ENCODE results near the gene TBX10. TPM values are rescaled to one million over a fixed set of nuclear protein-coding genes. Genes with fewer than 3 reads are reported as not detected.

TBX10 gene
- total RNA-seq, 1 experiment from 2014 or later, result not detected

- no TSS peak for BruUV-seq (replicated peaks)
- Mint-ChIP-seq H3K27me3 (ENCODE audit: unreplicated experiment) (no peaks in the 10 kb centered on the region), H3K36me3 (ENCODE audit: insufficient read depth, unreplicated experiment) (peaks cover 35% of the 10 kb centered on the region), H3K4me3 (ENCODE audit: low read depth, unreplicated experiment) (no peak overlapping the region), H3K4me1 (ENCODE audit: low read depth, unreplicated experiment) (peaks cover 16% of the 10 kb centered on the region), H3K9me3 (ENCODE audit: low read depth, unreplicated experiment) (no peaks in the 10 kb centered on the region), H3K27ac (ENCODE audit: unreplicated experiment) (no peak overlapping the region)
- CTCF ChIA-PET, result interaction anchor here (1.5 to 1.8 kb wide), 2 partner anchors 15 to 17 kb away, joined by 6 to 17 read pairs; partner anchors contain the start of gene NUDT8
- no peak for DNase-seq
- intact Hi-C loops (cut with micrococcal nuclease; ENCODE audit: unreplicated experiment), result no loop called here
- TF ChIP-seq CTCF (IDR thresholded peaks at IDR 0.05; ENCODE audit: unreplicated experiment), result no peak
Observed at GRCh38 chr11:67613313-67613959, 26.1 kb downstream of the TBX10 start.

GRCh38 chr11:67612751-67613150 is 26.8 kb downstream of the TBX10 start:
- no peak overlapping the region for H3K27ac Mint-ChIP-seq (ENCODE audit: unreplicated experiment)
- BruUV-seq (replicated peaks), result no TSS peak
- no peak for DNase-seq
- intact Hi-C loops (cut with micrococcal nuclease; ENCODE audit: unreplicated experiment), result no loop called here
- CTCF ChIA-PET, result interaction anchor here (0.8 kb wide), 1 partner anchor 16 kb away, joined by 3 read pairs; the partner anchor contains the start of gene NUDT8
- H3K4me3 Mint-ChIP-seq (ENCODE audit: low read depth, unreplicated experiment), result no peak overlapping the region
- peaks cover 38% of the 10 kb centered on the region for H3K36me3 Mint-ChIP-seq (ENCODE audit: insufficient read depth, unreplicated experiment)
- no peaks in the 10 kb centered on the region for H3K9me3 Mint-ChIP-seq (ENCODE audit: low read depth, unreplicated experiment)
- H3K27me3 Mint-ChIP-seq (ENCODE audit: unreplicated experiment), result no peaks in the 10 kb centered on the region
- no peak for TF ChIP-seq CTCF (IDR thresholded peaks at IDR 0.05; ENCODE audit: unreplicated experiment)
- H3K4me1 Mint-ChIP-seq (ENCODE audit: low read depth, unreplicated experiment), result peaks cover 16% of the 10 kb centered on the region

GRCh38 chr11:67611704-67612587 is 27.6 kb downstream of the TBX10 start:
- intact Hi-C loops (cut with micrococcal nuclease; ENCODE audit: unreplicated experiment), result no loop called here
- CTCF ChIA-PET, result interaction anchor here (0.5 to 0.8 kb wide), 2 partner anchors 17 to 97 kb away, joined by 3 read pairs; partner anchors contain the start of gene NUDT8
- peaks cover 46% of the 10 kb centered on the region for H3K36me3 Mint-ChIP-seq (ENCODE audit: insufficient read depth, unreplicated experiment)
- DNase-seq, result no peak
- TF ChIP-seq CTCF (IDR thresholded peaks at IDR 0.05; ENCODE audit: unreplicated experiment), result no peak
- peaks cover 11% of the 10 kb centered on the region for H3K4me1 Mint-ChIP-seq (ENCODE audit: low read depth, unreplicated experiment)
- H3K4me3 Mint-ChIP-seq (ENCODE audit: low read depth, unreplicated experiment), result no peak overlapping the region
- no peak overlapping the region for H3K27ac Mint-ChIP-seq (ENCODE audit: unreplicated experiment)
- H3K9me3 Mint-ChIP-seq (ENCODE audit: low read depth, unreplicated experiment), result no peaks in the 10 kb centered on the region
- H3K27me3 Mint-ChIP-seq (ENCODE audit: unreplicated experiment), result no peaks in the 10 kb centered on the region
- no TSS peak for BruUV-seq (replicated peaks)

GRCh38 chr11:67611165-67611564 is 28.4 kb downstream of the TBX10 start:
- CTCF ChIA-PET, result interaction anchor here (0.5 kb wide), 1 partner anchor 98 kb away, joined by 3 read pairs; no protein-coding TSS in a partner anchor
- Mint-ChIP-seq H3K9me3 (ENCODE audit: low read depth, unreplicated experiment) (no peaks in the 10 kb centered on the region), H3K4me1 (ENCODE audit: low read depth, unreplicated experiment) (peaks cover 9% of the 10 kb centered on the region), H3K27ac (ENCODE audit: unreplicated experiment) (no peak overlapping the region), H3K36me3 (ENCODE audit: insufficient read depth, unreplicated experiment) (peaks cover 51% of the 10 kb centered on the region), H3K4me3 (ENCODE audit: low read depth, unreplicated experiment) (no peak overlapping the region), H3K27me3 (ENCODE audit: unreplicated experiment) (no peaks in the 10 kb centered on the region)
- TF ChIP-seq CTCF (IDR thresholded peaks at IDR 0.05; ENCODE audit: unreplicated experiment), result no peak
- no peak for DNase-seq
- BruUV-seq (replicated peaks), result no TSS peak
- intact Hi-C loops (cut with micrococcal nuclease; ENCODE audit: unreplicated experiment), result no loop called here
